H9 (cell line): ENCODE data around the gene MACROD1. TPM values are rescaled to one million over a fixed set of nuclear protein-coding genes. Genes with fewer than 3 reads are reported as not detected.

Experiments used
- DNase-seq: peaks from one replicate; pipeline ENCODE4 v3.0.0-alpha.2; 2017
- H2AFZ ChIP-seq: one replicate; pipeline ENCODE4 v1.6.1; 2013; ENCODE audit warnings: mild to moderate bottlenecking, low read length, control low read depth, moderate library complexity
- H2AK5ac ChIP-seq: 2 replicates; pipeline ENCODE4 v1.6.1; 2013; ENCODE audit warnings: low read length, control low read depth, mixed read lengths; ENCODE audit not compliant: insufficient read length
- H2BK120ac ChIP-seq: one replicate; pipeline ENCODE4 v1.6.1; 2013; ENCODE audit warnings: low read depth, mild to moderate bottlenecking, low read length, control low read depth, inconsistent platforms; ENCODE audit not compliant: poor library complexity, severe bottlenecking
- H2BK12ac ChIP-seq: 2 replicates; pipeline ENCODE4 v1.6.1; 2013; ENCODE audit warnings: low read length, control low read depth, mixed read lengths, low read depth; ENCODE audit not compliant: insufficient read length
- H2BK15ac ChIP-seq: 2 replicates; pipeline ENCODE4 v1.6.1; 2013; ENCODE audit warnings: low read depth, low read length, control low read depth
- H2BK20ac ChIP-seq: one replicate; pipeline ENCODE4 v1.6.1; 2013; ENCODE audit warnings: low read depth, mild to moderate bottlenecking, low read length, control low read depth, inconsistent platforms; ENCODE audit not compliant: poor library complexity, severe bottlenecking
- H2BK5ac ChIP-seq: 2 replicates; pipeline ENCODE4 v1.6.1; 2013; ENCODE audit warnings: low read length, control low read depth, mixed read lengths; ENCODE audit not compliant: insufficient read length
- H3K14ac ChIP-seq: 2 replicates; pipeline ENCODE4 v1.6.1; 2013; ENCODE audit warnings: low read length, control low read depth; ENCODE audit not compliant: insufficient read depth
- H3K18ac ChIP-seq: 2 replicates; pipeline ENCODE4 v1.6.1; 2013; ENCODE audit warnings: low read depth, mild to moderate bottlenecking, mixed read lengths, low read length, control low read depth; ENCODE audit not compliant: insufficient read length
- H3K23ac ChIP-seq: 2 replicates; pipeline ENCODE4 v1.6.1; 2013; ENCODE audit warnings: low read length, control low read depth, mixed read lengths, low read depth; ENCODE audit not compliant: insufficient read length
- H3K23me2 ChIP-seq: 2 replicates; pipeline ENCODE4 v1.6.1; 2013; ENCODE audit warnings: low read depth, mild to moderate bottlenecking, mixed read lengths, low read length, control low read depth; ENCODE audit not compliant: insufficient read length, poor library complexity, severe bottlenecking
- H3K27ac ChIP-seq: 2 replicates; pipeline ENCODE4 v1.5.1; 2013; ENCODE audit warnings: low read length, control low read depth, mixed read lengths, low read depth; ENCODE audit not compliant: insufficient read length
- H3K27me3 ChIP-seq: 2 replicates; pipeline ENCODE4 v1.6.1; 2013; ENCODE audit warnings: low read length, control low read depth, inconsistent platforms; ENCODE audit not compliant: insufficient read depth
- H3K4ac ChIP-seq: 2 replicates; pipeline ENCODE4 v1.6.1; 2013; ENCODE audit warnings: low read depth, mild to moderate bottlenecking, control low read depth, inconsistent platforms, low read length, moderate library complexity
- H3K4me1 ChIP-seq: 2 replicates; pipeline ENCODE4 v1.6.1; 2013; ENCODE audit warnings: low read length, control low read depth, inconsistent platforms; ENCODE audit not compliant: insufficient read depth
- H3K4me2 ChIP-seq: 2 replicates; pipeline ENCODE4 v1.6.1; 2013; ENCODE audit warnings: low read length, control low read depth, mixed read lengths; ENCODE audit not compliant: insufficient read length, insufficient read depth
- H3K56ac ChIP-seq: 2 replicates; pipeline ENCODE4 v1.6.1; 2013; ENCODE audit warnings: low read depth, mild to moderate bottlenecking, mixed read lengths, low read length, control low read depth; ENCODE audit not compliant: insufficient read length
- H3K79me1 ChIP-seq: 2 replicates; pipeline ENCODE4 v1.6.1; 2013; ENCODE audit warnings: low read depth, mild to moderate bottlenecking, moderate library complexity, low read length, control low read depth, inconsistent platforms; ENCODE audit not compliant: insufficient read depth, poor library complexity, severe bottlenecking
- H3K79me2 ChIP-seq: 2 replicates; pipeline ENCODE4 v1.6.1; 2013; ENCODE audit warnings: low read length, control low read depth, inconsistent platforms; ENCODE audit not compliant: insufficient read depth
- H3K9ac ChIP-seq: 2 replicates; pipeline ENCODE4 v1.6.1; 2013; ENCODE audit warnings: low read length, control low read depth, mixed read lengths; ENCODE audit not compliant: insufficient read length; ENCODE audit errors: extremely low read depth
- H3K9me3 ChIP-seq: one replicate; pipeline ENCODE4 v1.6.1; 2013; ENCODE audit warnings: low read depth, low read length, inconsistent platforms; ENCODE audit not compliant: control insufficient read depth
- H3T11ph ChIP-seq: one replicate; pipeline ENCODE4 v1.6.1; 2013; ENCODE audit warnings: mild to moderate bottlenecking, low read length, control low read depth, inconsistent platforms
- H4K20me1 ChIP-seq: one replicate; pipeline ENCODE4 v1.6.1; 2013; ENCODE audit not compliant: control insufficient read depth, insufficient read length, insufficient read depth
- H4K5ac ChIP-seq: 2 replicates; pipeline ENCODE4 v1.6.1; 2013; ENCODE audit warnings: low read depth, mild to moderate bottlenecking, mixed read lengths, low read length, control low read depth; ENCODE audit not compliant: insufficient read length
- H4K8ac ChIP-seq: replicated peaks from 2 replicates; pipeline ENCODE4 v1.6.1; 2013; ENCODE audit warnings: low read length, control low read depth, mixed read lengths, low read depth; ENCODE audit not compliant: insufficient read length
- H4K91ac ChIP-seq: 2 replicates; pipeline ENCODE4 v1.6.1; 2013; ENCODE audit warnings: low read depth, mild to moderate bottlenecking, moderate library complexity, mixed read lengths, low read length, control low read depth; ENCODE audit not compliant: insufficient read length
- H3K27ac Mint-ChIP-seq, 3 experiments: 2 replicates in 2 of 3; 3 replicates in 1 of 3; pipeline ENCODE4 v1.8.0; 2020 to 2021; ENCODE audit warnings: mixed read lengths in 3 of 3, mild to moderate bottlenecking in 1 of 3, moderate library complexity in 1 of 3
- H3K27me3 Mint-ChIP-seq: 2 replicates; pipeline ENCODE4 v1.8.0; 2021; ENCODE audit warnings: low read depth, mild to moderate bottlenecking, moderate library complexity, mixed read lengths
- H3K36me3 Mint-ChIP-seq, 3 experiments: 2 replicates in 2 of 3; 3 replicates in 1 of 3; pipeline ENCODE4 v1.8.0; 2020 to 2021; ENCODE audit warnings: low read depth in 3 of 3, mixed read lengths in 3 of 3; ENCODE audit not compliant: insufficient read depth in 1 of 3
- H3K4me1 Mint-ChIP-seq, 2 experiments: 2 replicates each; pipeline ENCODE4 v1.8.0; 2020; ENCODE audit warnings: mixed read lengths in 2 of 2
- H3K4me3 Mint-ChIP-seq, 2 experiments: 2 replicates in 1 of 2; 3 replicates in 1 of 2; pipeline ENCODE4 v1.8.0; 2020 to 2021; ENCODE audit warnings: mild to moderate bottlenecking in 2 of 2, mixed read lengths in 2 of 2, moderate library complexity in 1 of 2
- H3K9me3 Mint-ChIP-seq, 2 experiments: 2 replicates in 1 of 2; 3 replicates in 1 of 2; pipeline ENCODE4 v1.8.0; 2020; ENCODE audit warnings: mild to moderate bottlenecking in 2 of 2, mixed read lengths in 2 of 2, moderate library complexity in 1 of 2
- WGBS: extraction: QIAGEN DNeasy Blood & Tissue Kit; methylation state at CpG from one replicate; pipeline ENCODE4 v1.1.7; 2013; ENCODE audit warnings: missing lambda C conversion rate, low lambda C conversion rate, mixed read lengths; ENCODE audit not compliant: insufficient read length; ENCODE audit errors: extremely low coverage; 5-methylcytosine and 5-hydroxymethylcytosine counted together
- total RNA-seq: library from RNA; stranded (reverse); gene quantifications from 2 replicates; pipeline ENCODE4 v1.2.1, GENCODE V29; 2021
- TF ChIP-seq, protein P1 (sequence below): fragments of 200-600 bp; sonication (generic); conservative IDR thresholded peaks from 3 replicates; pipeline ENCODE4 v1.8.0; 2021; ENCODE audit warnings: antibody characterized with exemption, mild to moderate bottlenecking

MACROD1 gene
- total RNA-seq, 1 experiment from 2014 or later = 21.2 TPM

DNA sequence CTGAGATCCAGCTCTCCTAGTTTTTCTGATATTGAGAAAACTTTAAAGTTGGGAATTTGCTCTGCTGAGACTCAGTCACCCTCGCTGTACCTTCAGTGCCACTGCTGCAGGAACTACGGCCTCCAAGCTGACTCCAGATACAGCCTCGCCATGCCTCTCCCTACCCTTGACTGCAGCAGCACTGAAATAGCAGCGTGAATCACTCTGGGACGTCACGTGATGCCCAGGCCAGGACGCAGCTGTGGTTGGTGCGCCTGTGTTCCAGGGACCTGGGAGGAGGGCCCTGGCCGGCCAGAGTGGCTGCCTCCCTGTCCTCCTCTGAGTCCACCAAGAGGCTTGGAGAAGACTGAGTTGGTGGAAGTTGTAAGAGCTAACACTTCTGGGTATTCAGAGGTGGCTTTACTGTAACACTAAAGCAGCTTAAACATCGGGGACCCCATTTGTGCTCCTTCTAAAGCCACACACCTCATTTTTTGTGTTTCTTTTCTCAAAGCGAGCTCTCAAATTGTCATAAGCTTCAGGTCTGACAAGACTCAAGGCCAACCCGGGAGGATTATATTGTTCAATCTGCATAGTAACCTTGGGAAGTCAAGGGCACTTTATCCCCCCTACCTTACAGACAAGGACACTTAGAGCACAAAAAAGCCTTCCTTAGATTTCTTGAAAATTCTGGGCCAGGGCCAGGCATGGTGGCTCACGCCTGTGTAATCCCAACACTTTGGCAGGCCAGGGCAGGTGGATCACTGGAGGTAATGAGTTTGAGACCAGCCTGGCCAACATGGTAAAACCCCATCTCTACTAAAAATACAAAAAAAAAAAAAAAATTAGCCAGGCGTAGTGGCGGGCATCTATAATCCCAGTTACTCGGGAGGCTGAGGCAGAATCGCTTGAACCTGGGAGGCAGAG is 15.8 kb upstream of the MACROD1 start:
- DNase-seq = peak; percentile 89
- TF ChIP-seq, protein P1, sequence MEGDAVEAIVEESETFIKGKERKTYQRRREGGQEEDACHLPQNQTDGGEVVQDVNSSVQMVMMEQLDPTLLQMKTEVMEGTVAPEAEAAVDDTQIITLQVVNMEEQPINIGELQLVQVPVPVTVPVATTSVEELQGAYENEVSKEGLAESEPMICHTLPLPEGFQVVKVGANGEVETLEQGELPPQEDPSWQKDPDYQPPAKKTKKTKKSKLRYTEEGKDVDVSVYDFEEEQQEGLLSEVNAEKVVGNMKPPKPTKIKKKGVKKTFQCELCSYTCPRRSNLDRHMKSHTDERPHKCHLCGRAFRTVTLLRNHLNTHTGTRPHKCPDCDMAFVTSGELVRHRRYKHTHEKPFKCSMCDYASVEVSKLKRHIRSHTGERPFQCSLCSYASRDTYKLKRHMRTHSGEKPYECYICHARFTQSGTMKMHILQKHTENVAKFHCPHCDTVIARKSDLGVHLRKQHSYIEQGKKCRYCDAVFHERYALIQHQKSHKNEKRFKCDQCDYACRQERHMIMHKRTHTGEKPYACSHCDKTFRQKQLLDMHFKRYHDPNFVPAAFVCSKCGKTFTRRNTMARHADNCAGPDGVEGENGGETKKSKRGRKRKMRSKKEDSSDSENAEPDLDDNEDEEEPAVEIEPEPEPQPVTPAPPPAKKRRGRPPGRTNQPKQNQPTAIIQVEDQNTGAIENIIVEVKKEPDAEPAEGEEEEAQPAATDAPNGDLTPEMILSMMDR = no peak
- H3T11ph ChIP-seq = no peak overlapping the region
- H2AFZ ChIP-seq = no peak overlapping the region
- H2BK120ac ChIP-seq = no peak overlapping the region
- no peak overlapping the region for H2BK12ac ChIP-seq
- no peak overlapping the region for H2BK20ac ChIP-seq
- peaks cover 4% of the 10 kb centered on the region; the same call in 1 of the 2 replicates for H3K4me1 ChIP-seq
- H2BK5ac ChIP-seq = no peak overlapping the region
- no peak overlapping the region for H4K91ac ChIP-seq
- no CpG with 5 or more reads among the region's 17 CpGs for WGBS
- Mint-ChIP-seq H3K4me3 (peak overlapping the region; percentile 6 to 60; a peak in 4 of 5 replicates), H3K36me3 (peaks cover 18 to 31% (median 26%) of the 10 kb centered on the region in 3 experiments), H3K27ac (peak overlapping the region in 1 of 3 experiments; percentile 66; a peak in 2 of 7 replicates), H3K4me1 (peaks cover 24 to 26% of the 10 kb centered on the region in 2 experiments), H3K27me3 (no peaks in the 10 kb centered on the region; the same call in 1 of the 2 replicates), H3K9me3 (peaks cover 0 to 2% of the 10 kb centered on the region in 2 experiments; a peak in 2 of 5 replicates)
- H3K18ac ChIP-seq = no peak overlapping the region
- no peak overlapping the region for H3K4me2 ChIP-seq
- H3K14ac ChIP-seq = no peak overlapping the region
- H3K56ac ChIP-seq = no peak overlapping the region
- no peak overlapping the region for H4K5ac ChIP-seq
- H3K23me2 ChIP-seq = peaks cover 8% of the 10 kb centered on the region
- H3K27ac ChIP-seq = no peak overlapping the region
- no peak overlapping the region for H4K8ac ChIP-seq
- H3K27me3 ChIP-seq = no peaks in the 10 kb centered on the region; the same call in 1 of the 2 replicates
- H3K9ac ChIP-seq = no peak overlapping the region
- peaks cover 3% of the 10 kb centered on the region for H4K20me1 ChIP-seq
- no peak overlapping the region for H2AK5ac ChIP-seq
- H2BK15ac ChIP-seq = no peak overlapping the region
- H3K4ac ChIP-seq = no peak overlapping the region
- H3K79me1 ChIP-seq = no peaks in the 10 kb centered on the region
- H3K9me3 ChIP-seq = no peaks in the 10 kb centered on the region
- H3K23ac ChIP-seq = no peak overlapping the region
- no peaks in the 10 kb centered on the region for H3K79me2 ChIP-seq
